Esophagus muscularis mucosa (tissue), 4 donors: ENCODE results near the gene TSHZ3. TPM values are rescaled to one million over a fixed set of nuclear protein-coding genes. Genes with fewer than 3 reads are reported as not detected.

Experiments used
- DNase-seq: peaks from one replicate; pipeline ENCODE4 v3.0.0-alpha.2; 2017; ENCODE audit errors: extremely low spot score
- H3K27ac ChIP-seq, 4 donors: fragments of 200-600 bp; sonication (generic); replicated peaks in 1 of 4; 1 replicate in 3 of 4; 2 replicates in 1 of 4; pipeline ENCODE4 v1.5.1; 2016 to 2019; ENCODE audit warnings: mild to moderate bottlenecking in 1 of 4
- H3K27me3 ChIP-seq, 4 donors: fragments of 200-600 bp; sonication (generic); one replicate each; pipeline versions ENCODE4 v1.5.1 to v1.6.0; 2016 to 2019
- H3K36me3 ChIP-seq, 4 donors: fragments of 200-600 bp; sonication (generic); one replicate each; pipeline ENCODE4 v1.5.1; 2016 to 2019
- H3K4me1 ChIP-seq, 4 donors: fragments of 200-600 bp; sonication (generic); one replicate each; pipeline ENCODE4 v1.5.1; 2016 to 2019
- H3K4me3 ChIP-seq, 4 donors: fragments of 200-600 bp; sonication (generic); 1 replicate in 2 of 4; 2 replicates in 2 of 4; pipeline ENCODE4 v1.5.1; 2016 to 2019; ENCODE audit warnings: mild to moderate bottlenecking in 4 of 4, moderate library complexity in 1 of 4
- H3K9me3 ChIP-seq, 4 donors: fragments of 200-600 bp; sonication (generic); 1 replicate in 3 of 4; 2 replicates in 1 of 4; pipeline ENCODE4 v1.5.1; 2016 to 2019
- EP300 ChIP-seq: sonication (generic); formaldehyde crosslinking; IDR thresholded peaks from one replicate; pipeline ENCODE4 v1.6.1; 2017; ENCODE audit warnings: antibody characterized with exemption
- POLR2A ChIP-seq: fragments of 450-650 bp; IDR thresholded peaks from one replicate; pipeline ENCODE4 v1.6.1; 2017; ENCODE audit warnings: antibody characterized with exemption, moderate library complexity, mild to moderate bottlenecking, low read depth
- POLR2AphosphoS5 ChIP-seq, 2 donors: sonication (generic); formaldehyde crosslinking; IDR thresholded peaks; one replicate each; pipeline ENCODE4 v1.6.1; 2017; ENCODE audit warnings: antibody characterized with exemption in 2 of 2
- WGBS: methylation state at CpG from one replicate; pipeline ENCODE4 v1.1.5; 2018; 5-methylcytosine and 5-hydroxymethylcytosine counted together
- intact Hi-C: fragments of 100-400 bp; cut with DNase I; formaldehyde crosslinking; loops from one replicate; pipeline ENCODE4 v1.15.1; 2023
- total RNA-seq, 4 donors: library from RNA; depleted of rRNA; stranded (reverse); fragments of >200 nt; gene quantifications; one replicate each; pipeline versions ENCODE4 v1.1.0 to v1.2.1, GENCODE V29; 2016
- TF ChIP-seq, protein P1 (sequence below), 3 experiments: fragments of 200-600 bp in 2 of 3; fragments of 450-650 bp in 1 of 3; sonication (generic) in 2 of 3; IDR thresholded peaks; one replicate each; pipeline ENCODE4 v1.5.1; 2017 to 2019; ENCODE audit warnings: antibody characterized with exemption in 3 of 3, mild to moderate bottlenecking in 2 of 3, moderate library complexity in 1 of 3

The TSHZ3 gene
- total RNA-seq, 4 donors from 2014 or later = 17.1 to 45.5 (median 24.6) TPM

- H3K9me3 ChIP-seq = no peaks in the 10 kb centered on the region
- intact Hi-C loops = no loop called here
- no peak for DNase-seq
- WGBS = 100% methylated on average over 1 of the region's 1 CpG
- TF ChIP-seq POLR2AphosphoS5 (IDR thresholded peaks at IDR 0.05) (no peak), EP300 (no peak), POLR2A (no peak)
- TF ChIP-seq, protein P1, sequence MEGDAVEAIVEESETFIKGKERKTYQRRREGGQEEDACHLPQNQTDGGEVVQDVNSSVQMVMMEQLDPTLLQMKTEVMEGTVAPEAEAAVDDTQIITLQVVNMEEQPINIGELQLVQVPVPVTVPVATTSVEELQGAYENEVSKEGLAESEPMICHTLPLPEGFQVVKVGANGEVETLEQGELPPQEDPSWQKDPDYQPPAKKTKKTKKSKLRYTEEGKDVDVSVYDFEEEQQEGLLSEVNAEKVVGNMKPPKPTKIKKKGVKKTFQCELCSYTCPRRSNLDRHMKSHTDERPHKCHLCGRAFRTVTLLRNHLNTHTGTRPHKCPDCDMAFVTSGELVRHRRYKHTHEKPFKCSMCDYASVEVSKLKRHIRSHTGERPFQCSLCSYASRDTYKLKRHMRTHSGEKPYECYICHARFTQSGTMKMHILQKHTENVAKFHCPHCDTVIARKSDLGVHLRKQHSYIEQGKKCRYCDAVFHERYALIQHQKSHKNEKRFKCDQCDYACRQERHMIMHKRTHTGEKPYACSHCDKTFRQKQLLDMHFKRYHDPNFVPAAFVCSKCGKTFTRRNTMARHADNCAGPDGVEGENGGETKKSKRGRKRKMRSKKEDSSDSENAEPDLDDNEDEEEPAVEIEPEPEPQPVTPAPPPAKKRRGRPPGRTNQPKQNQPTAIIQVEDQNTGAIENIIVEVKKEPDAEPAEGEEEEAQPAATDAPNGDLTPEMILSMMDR (IDR thresholded peaks at IDR 0.05) = no peak
- no peak overlapping the region for H3K4me3 ChIP-seq
- no peaks in the 10 kb centered on the region for H3K27me3 ChIP-seq
- H3K27ac ChIP-seq = no peak overlapping the region
- H3K36me3 ChIP-seq = no peaks in the 10 kb centered on the region
- no peaks in the 10 kb centered on the region for H3K4me1 ChIP-seq
These were observed 34.3 kb upstream of the TSHZ3 start for GRCh38 chr19:31383553-31383952.

DNA sequence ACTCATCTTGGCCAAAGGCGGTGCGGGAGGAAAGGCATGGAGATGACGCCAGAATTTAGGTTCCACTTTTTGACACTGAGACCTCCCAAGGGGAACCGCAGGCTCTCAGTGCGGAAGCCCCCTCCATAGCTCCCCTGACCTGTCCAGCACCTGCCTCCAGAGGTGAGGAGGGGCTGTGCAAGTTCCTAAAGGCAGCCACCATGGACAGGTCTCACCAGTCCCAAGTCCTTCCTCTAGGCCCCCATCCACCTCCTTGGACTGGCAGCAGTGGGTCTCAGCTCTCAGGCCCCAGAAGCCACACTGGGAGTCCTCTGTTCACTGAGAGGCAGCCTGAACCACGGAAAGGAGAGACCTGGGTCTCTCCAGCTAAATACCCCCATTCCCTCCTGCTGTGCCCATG is 31.6 kb upstream of the TSHZ3 start:
- Histone ChIP-seq H3K27ac (no peak overlapping the region), H3K9me3 (no peaks in the 10 kb centered on the region), H3K36me3 (no peaks in the 10 kb centered on the region), H3K4me1 (no peaks in the 10 kb centered on the region), H3K27me3 (no peaks in the 10 kb centered on the region), H3K4me3 (no peak overlapping the region)
- intact Hi-C loops = no loop called here
- no peak for DNase-seq
- no peak for TF ChIP-seq POLR2AphosphoS5 (IDR thresholded peaks at IDR 0.05)
- TF ChIP-seq, protein P1 (IDR thresholded peaks at IDR 0.05) = no peak
- 98% methylated on average over 5 of the region's 6 CpGs for WGBS

DNA sequence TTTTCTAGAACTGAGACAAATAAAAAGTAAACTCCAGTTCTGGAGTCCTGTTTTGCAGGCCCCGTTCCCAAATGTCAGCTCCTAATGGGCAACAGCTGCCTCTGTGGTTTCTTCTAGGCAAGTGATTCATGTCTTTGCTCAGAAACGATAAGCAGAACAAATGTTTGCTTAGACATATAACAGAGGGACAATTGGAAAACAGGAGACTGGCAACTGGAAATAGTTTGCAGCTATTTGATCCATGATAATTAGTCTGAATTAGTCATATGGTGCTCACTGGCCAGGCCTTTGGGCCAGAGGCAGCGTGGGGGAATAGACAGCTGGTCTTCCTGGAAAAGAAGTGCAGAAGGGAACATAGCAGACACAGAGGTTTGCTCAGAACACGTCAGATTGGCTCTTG is 29.2 kb upstream of the TSHZ3 start:
- Histone ChIP-seq H3K27ac (no peak overlapping the region), H3K9me3 (peaks cover 0 to 8% (median 0%) of the 10 kb centered on the region in 4 donors), H3K27me3 (no peaks in the 10 kb centered on the region), H3K36me3 (no peaks in the 10 kb centered on the region), H3K4me3 (no peak overlapping the region), H3K4me1 (no peaks in the 10 kb centered on the region)
- 52% methylated on average over 4 of the region's 4 CpGs for WGBS
- TF ChIP-seq POLR2AphosphoS5 (IDR thresholded peaks at IDR 0.05) (no peak), POLR2A (no peak), EP300 (no peak)
- TF ChIP-seq, protein P1 (IDR thresholded peaks at IDR 0.05) = no peak
- DNase-seq = no peak
- intact Hi-C loops = no loop called here

- TF ChIP-seq, protein P1 (IDR thresholded peaks at IDR 0.05) = no peak
- no peak for TF ChIP-seq POLR2A
- Histone ChIP-seq H3K36me3 (no peaks in the 10 kb centered on the region), H3K4me1 (no peaks in the 10 kb centered on the region), H3K27me3 (no peaks in the 10 kb centered on the region), H3K4me3 (no peak overlapping the region), H3K9me3 (peaks cover 0 to 12% (median 2%) of the 10 kb centered on the region in 4 donors), H3K27ac (no peak overlapping the region)
- intact Hi-C loops = no loop called here
- DNase-seq = no peak
- WGBS = 75% methylated on average over 1 of the region's 1 CpG
These were observed 28.5 kb upstream of the TSHZ3 start for GRCh38 chr19:31377736-31378135.

DNA sequence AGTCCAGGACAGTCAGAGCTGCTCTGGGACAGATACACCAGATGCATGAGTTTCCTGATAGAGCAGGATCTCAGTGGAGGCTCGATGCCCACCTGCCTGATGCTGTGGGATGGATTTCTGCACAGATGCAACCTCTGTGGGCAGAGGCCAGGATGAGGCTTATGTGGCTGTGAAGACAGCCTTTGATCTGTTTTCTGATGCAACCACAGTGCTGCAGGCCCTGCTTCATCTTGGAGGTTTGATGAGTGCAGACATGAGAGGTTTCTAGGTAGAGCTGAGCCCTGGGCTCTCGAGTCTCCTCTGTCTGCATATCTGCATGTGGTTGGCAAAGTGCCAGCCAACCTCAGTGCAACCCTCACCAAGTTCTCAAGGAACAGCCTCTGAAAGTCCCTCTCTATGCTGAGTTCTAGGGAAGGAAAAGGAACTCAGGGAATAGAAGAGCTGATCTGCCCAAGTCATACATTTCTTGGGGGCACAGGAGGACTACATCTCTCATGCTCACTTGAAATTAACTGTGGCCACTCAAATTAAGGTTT is 23.1 kb upstream of the TSHZ3 start:
- Histone ChIP-seq H3K9me3 (peaks cover 0 to 15% (median 2%) of the 10 kb centered on the region in 4 donors), H3K4me1 (no peaks in the 10 kb centered on the region), H3K4me3 (no peak overlapping the region), H3K36me3 (no peaks in the 10 kb centered on the region), H3K27ac (no peak overlapping the region), H3K27me3 (no peaks in the 10 kb centered on the region)
- intact Hi-C loops = no loop called here
- no peak for TF ChIP-seq EP300
- TF ChIP-seq POLR2A = no peak
- no peak for TF ChIP-seq POLR2AphosphoS5 (IDR thresholded peaks at IDR 0.05)
- TF ChIP-seq, protein P1 (IDR thresholded peaks at IDR 0.05) = no peak
- no peak for DNase-seq
- WGBS = 68% methylated on average over 2 of the region's 2 CpGs
